Fibroblast of upper back skin (primary cell): ENCODE results near the gene LHFPL2.

Experiments used
- DNase-seq: peaks from one replicate; pipeline ENCODE4 v3.0.0-alpha.2; 2013

LHFPL2 gene

DNA sequence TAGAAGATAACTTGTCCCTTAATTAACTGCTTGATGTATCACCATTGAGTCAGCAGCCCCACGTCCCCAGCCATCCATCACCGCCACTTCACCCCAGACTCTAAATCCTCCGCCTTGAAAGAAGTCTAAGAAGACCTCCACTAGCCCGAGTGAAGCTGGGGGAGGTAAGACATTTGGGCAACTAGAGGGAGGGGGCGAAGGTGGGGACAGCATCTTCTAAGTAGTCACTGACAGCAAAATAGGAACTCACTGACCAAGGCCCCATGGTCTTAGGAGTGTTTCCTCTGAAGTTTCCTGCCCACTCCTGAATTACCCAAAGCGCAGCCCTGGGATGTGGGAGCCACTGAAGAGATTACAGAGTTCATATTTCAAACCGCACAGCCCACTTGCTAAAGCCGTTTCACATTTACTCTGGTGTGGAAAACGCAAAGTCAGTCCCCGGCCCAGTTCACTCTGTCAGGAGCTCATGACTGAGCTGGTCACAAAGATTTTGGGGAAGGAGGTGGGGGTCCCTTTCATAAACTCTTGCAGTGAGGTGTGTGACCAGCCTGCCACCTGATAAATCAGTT is 107.4 kb downstream of the LHFPL2 start:
- DNase-seq: no peak

- DNase-seq: no peak
Observed at GRCh38 chr5:78540335-78541085, 108.1 kb downstream of the LHFPL2 start.

DNA sequence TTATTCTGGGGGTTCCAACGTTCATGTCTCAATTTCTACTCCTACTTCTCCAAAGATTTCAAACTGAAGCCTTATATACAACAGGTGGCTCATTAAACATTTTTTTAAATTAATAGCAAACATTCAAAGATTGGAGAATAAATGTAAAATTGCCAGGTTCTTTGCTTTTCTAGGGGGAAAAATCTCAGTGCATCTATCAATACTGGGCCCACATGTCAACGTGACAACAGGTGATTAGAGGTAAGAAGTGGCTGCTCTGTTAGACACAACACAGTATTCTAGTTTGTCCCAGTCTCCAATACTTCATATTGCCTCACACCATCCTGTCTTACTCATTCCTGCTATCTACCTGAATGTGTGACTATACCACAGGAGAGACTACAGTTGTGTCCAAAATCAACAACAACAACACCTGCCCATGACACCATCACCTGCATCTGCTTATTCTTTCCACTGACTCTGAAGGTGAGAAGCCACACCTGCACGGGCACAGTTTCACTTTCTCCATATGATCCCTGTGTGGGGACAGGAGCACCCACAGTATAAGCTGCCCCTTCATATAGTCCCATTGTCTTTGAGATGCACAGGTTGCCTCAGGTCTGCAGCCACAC is 110.2 kb downstream of the LHFPL2 start:
- DNase-seq: no peak

DNA sequence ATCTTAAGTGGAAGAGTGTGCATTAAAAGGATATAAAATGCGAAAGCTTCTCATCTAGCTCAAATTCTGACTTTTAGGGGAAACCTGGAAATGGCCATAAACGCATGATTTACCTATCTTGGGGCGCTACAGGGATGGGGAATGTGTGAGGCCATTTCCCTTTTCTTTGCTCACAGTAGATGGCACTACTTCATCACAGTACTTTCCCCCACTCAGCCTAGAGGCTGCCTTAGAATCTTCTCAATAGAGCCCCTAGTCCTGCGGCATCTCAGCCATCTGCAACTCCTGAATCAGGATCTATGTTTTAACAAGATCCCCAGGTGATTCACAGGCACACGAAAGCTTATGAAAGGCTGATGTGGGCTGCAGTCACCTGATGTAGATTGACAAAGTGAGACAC is 110.8 kb downstream of the LHFPL2 start:
- peak; percentile 68 for DNase-seq

DNA sequence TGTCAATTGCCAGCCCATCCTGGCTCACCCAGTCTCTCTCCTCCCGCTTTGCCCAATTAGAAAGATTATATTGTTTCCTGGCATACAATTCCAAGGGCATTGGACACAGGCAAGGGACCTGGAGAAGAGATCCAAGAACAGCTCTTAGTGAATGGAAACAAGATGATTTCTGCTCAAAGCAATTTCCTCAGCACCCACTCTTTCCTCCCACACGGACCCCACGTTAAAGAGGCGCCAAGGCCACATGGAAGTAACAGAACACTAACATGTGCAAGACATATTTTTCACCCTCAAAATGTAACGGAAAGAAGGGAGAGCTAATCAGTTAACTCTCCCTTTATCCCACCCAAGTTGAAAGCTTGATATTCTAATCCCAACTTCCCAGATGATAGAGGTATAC is 111.2 kb downstream of the LHFPL2 start:
- no peak for DNase-seq

- no peak for DNase-seq
Observed at GRCh38 chr5:78536661-78537196, 111.8 kb downstream of the LHFPL2 start.

DNA sequence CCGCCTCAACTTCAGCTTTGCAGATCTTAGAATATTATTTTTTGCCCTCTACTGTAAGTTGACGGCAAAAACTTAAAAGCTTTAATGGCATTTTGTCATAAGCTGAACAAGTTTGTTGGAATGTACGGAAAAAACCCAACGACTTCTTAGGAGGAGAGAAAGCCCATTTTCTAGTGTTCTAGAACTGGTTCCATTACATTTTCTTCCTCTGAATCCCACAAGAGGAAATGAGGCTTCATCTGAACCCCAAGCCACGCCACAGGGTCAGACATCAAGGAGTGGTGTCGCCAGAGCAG is 113.7 kb downstream of the LHFPL2 start:
- DNase-seq: no peak

DNA sequence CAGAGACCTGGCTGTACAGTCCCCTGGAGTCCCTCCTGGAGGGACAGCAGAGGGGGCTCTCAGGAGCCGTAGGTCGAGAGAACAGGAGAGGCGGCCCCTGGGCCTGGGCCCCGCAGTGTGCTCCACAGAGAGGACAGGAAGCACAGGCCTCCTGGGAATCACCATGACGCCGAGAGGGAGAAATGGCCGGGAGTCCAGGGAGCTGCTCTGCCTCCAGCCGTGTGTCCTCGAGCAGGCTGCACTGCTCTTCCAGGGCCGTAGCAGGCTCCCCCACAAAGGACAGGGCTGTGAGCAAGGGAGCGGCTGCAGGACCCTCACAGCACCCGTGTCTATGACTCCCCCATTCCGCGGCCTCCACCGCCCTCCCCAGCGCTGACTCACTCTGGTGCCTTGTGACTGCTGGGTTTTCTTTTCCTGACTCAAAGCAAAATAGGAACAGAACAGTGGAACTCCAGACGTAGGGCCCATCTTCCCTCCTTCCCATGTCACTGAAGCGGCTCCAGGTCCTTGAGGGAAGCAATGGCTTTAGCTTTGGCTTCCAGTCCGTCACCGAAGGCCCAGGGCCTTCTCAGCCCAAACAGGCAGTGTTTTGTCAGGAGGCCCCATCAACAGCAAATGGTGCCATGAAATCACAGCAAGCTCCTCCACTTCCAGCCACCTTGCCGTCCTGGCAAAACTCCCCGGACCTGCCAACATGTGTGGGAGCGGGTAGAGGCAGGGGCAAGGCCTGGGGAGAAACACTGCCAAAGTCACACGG is 114.2 kb downstream of the LHFPL2 start:
- DNase-seq: peak; percentile 46

DNA sequence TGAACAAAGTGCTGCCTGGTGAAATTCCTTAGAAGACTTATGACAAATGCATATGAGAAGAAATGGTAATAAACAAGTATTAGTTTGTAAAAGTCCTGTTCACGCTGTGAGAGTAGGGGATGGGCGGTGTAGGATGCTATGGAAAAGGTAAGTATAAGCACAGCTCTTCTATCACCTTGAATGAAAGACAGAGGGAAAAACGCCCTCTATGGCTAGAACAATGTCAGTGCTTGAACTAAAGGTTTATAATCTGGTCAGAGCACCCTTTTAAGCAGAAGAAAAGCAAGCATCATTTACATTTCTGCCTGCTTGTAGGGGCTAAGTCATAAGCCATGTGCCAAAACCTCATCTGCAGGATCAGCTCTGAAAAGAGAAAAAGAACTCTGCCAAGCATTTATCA is 115.2 kb downstream of the LHFPL2 start:
- DNase-seq: no peak

GRCh38 chr5:78530342-78531096 is 118.1 kb downstream of the LHFPL2 start:
- DNase-seq: peak; percentile 77

GRCh38 chr5:78527925-78528324 is 120.6 kb downstream of the LHFPL2 start:
- DNase-seq: no peak

DNA sequence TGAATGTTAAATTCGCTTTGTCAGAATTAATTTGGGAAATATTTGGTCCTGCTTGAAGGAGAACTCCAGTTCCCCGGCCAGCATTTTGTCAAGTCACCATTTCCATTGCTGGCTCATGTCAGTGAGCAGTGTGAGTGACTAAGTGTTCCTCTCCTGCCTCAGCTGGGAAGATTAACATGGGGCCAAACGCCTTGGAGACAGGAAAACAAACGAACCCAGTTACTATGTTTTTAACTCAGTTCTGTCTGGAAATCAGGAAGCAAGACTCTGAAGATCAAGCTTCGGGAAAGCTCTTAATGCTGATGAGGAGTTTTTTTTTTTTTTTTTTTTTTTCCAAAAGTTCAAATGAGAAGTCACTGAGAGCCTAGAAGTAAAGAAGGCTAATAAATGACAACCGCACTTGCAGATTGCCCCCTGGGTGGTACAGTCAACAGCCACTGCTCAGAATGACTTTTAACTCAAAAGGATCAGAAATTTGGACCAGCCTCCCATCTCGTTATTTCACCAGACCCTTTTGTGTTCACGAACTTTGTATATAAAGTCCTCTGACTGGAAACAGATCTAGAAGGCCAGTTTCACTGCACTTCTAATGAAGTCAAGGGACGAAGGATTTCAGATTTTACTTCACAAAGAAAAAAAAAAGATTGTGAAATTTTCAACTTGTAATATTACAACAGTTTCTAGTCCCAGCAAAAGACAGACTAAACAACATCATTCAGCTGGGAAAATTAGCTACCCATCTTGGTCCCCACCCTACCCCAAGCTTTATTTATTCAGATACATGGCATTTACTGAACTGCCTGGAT is 121.3 kb downstream of the LHFPL2 start:
- DNase-seq: peak; percentile 87

DNA sequence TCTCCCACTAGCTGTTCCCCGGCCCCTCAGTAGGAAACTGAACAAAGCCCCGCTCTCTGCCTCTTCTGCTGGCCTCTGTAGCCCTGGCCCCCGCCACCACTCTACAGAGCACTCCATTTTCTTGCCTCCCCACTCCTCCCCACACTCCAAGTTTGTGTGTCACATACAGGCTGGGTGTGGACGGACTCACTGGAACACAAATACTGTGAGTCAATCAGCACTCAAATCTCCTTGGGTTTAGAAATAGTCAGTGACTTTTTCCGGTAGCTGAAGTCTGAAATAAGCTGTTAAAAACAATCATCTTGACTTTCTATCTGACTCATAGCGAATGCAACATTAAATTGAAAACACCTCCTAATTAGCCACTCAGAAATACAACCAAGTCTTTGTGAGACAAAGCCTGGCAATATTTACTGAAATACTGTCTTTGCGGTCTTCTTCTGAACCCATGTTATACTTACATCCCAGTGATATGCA is 122.5 kb downstream of the LHFPL2 start:
- peak; percentile 65 for DNase-seq

GRCh38 chr5:78523314-78524193 is 125.0 kb downstream of the LHFPL2 start:
- no peak for DNase-seq

DNA sequence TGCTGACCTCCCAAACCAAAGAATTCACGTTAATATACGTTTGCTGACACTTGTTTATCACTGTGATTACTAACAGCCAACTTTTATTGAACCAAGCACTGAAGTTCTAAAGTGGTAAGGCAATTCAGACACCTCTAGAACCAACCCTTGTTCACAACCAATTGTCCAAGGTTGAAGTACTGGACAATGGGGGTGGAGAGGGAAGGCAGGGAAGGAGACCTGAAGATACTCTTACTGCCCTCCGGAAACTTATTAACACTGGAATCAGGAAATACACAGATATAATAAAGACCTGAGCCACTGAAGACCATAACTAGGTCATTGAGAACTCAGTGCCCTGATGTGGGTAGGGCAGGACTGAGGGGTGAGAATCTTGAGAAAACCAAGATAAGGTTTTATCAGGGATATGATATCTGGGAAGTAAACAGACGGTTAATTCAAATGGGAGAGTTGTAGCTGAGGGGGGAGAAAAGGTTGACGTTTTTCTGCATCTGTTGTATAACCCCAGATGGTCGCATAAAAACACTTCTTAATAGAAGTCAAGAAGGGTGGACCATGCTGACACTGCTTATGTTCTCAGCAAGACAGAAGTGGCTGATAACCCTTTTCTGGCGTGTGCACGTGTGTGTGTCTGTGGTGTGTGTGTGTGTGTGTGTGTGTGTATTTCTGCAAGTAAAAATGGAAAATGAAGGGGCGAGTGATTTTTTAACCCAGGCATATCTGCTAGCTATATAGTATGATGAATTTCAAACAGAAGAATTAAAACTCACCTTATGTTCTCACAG is 125.9 kb downstream of the LHFPL2 start:
- no peak for DNase-seq

GRCh38 chr5:78521455-78521854 is 127.1 kb downstream of the LHFPL2 start:
- DNase-seq: no peak

DNA sequence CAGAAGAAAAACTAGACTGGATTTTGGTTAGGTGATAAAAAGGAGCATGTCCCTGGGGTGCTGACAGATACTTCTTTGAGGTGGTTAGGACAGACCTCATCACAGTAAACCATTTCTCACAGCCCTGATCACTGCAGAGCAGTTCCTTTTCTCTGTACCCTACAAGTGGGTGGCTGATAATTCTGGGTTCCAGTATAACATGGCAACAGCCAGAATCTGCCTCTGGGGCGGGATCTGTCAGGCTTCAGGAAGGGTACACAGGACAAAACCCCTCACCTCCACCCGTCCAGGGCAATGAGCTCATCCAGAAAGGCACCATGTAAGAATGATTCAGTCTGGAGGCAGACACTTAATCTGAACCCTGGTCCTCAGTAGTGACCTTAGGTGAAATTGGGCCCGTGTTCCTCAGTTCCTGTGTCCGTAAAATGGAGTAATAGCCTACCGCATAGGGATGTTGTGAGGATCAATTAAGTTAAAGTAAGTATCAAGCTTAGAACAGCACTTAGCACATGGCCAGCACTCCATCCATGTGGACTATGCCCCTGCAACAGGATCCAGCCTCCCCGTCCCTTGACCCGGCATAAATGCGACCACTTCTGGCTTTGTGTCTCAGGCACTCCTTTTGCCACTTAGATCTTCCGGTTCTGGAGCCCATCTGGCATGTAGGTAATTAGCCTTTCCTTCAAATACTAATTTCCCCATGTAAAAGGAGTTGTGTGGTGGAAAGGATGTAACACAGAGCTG is 129.2 kb downstream of the LHFPL2 start:
- DNase-seq: no peak

DNA sequence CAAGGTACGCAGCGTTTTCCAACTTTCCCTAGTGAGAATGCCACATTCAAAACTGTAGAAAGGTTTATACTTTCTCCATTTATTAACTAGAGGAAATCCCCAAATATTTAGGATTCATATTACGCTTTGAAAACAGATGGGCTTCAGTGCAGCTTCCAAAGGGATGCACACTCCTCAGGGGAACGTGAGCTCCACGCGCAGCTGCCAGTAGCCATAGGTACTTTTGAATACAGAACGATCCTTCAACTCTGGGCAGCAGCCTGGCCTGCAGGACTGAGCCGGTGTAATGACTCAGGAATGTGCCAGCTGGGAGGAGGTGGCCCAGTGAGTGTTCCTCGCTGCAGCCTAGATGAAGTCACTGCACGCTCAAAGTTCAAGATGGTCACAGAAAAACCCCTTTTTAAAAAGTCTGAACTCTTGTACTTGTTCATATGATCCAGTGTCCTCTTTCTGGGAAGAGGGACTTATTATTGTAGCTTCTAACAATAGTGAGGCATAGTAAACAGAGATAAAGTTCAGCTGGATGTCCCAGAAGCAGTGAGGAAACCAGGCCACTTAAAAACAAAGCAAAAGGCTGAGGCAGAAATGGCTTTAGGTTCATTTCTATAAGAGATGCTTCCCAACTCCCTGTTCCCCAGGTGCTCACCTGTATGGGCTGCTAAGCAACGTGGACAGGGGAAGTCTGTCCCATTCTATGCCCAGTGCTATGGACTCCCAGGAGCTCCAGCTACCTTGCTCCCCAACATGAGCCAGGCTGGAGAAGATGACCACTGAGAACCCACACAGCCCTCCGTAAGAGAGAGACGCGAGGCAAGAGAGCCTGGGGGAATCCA is 130.0 kb downstream of the LHFPL2 start:
- peak; percentile 75 for DNase-seq
